AG20443 (cell line): ENCODE measurements around the gene PNMA5.
"Not testable (repeated sequence)": the region's sequence is repeated elsewhere in the genome, so short reads cannot be mapped to it uniquely, and the experiment has no call there.

Experiments
- DNase-seq: peaks from one replicate; pipeline ENCODE4 v3.0.0; 2012; ENCODE audit warnings: low spot score, mixed read lengths

Gene PNMA5

DNA sequence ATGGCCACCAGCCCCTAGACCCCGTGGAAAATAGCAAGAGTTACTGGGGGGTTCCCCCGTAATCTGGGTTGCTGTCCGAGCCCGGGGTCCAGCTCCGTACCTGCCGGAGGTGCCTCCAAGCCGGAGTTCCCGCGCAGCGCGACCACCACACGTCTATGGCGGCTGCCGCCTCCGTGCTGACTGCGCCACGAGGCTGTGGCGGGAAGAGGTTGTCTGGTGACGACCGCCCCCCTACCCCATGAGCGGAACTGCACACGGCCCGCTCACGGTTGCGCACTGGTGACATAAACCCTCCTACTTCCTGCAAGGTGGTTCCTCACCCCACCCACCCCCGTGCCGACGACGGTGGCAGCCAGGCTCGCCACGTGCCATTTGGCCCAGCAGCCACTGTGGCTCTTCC is at the start of gene PNMA5:
Gene PNMA5, minus strand, starts transcription at position 184 of the 400 bp plus-strand sequence. CDS start 2,518 bp downstream, outside the sequence.
- DNase-seq: no peak

DNA sequence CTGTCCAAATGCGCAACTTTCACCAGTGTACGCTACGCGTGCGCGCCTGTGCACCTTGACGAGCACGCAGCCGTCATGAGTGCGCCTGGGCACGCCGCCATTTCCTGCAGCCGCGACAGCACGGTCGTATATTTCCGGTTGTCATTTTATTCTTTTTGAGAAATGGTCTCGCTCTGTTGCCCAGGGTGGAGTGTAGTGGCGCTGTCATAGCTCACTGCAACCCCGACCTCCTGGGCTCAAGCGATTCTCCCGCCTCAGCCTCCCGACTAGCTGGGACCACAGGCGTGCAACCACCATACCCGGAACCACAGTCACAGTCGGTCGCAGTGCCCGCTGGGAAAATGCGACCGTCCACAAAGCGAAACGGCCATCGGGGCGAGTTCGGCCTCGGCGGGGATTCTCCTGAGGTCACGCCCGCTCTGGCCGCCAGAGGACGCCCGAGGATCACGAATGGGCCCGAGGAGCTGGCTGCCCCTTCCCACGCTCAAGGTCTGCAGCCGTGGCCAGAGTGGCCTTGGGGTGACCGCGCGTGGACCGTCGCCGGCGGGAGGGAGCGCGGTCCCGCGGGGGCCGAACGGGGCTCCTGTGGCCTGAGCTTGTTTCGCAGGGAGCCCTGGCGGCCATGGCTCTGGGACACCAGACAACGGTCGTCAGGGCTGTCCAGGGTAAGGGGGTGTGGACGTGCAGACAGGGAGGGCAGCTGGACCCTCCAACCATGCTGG is 38.6 kb upstream of the PNMA5 start:
- peak; percentile 86 for DNase-seq

DNA sequence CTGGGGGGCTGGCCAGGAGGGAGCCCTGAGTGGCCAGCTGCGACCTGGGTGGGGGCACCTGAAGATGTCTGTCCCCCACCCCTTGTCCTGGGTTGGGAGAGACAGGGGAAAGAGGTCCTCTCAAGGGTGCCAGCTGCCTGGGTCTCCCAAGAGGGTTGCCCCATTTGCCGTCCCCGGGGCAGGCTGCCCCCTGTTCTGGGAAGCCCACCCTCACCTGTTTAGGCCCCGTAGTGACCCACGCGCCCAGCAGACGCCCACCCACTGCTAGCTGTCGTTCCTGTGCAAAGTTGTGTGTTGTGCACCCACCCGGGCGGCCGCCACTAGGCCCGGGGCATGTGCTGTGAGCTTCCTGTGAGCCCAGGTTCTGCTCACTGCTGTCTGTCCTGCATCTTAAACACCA is 36.9 kb upstream of the PNMA5 start:
- no peak for DNase-seq

- no peak for DNase-seq
Measured at GRCh38 chrX:153029875-153030274, 36.0 kb upstream of the PNMA5 start.

DNA sequence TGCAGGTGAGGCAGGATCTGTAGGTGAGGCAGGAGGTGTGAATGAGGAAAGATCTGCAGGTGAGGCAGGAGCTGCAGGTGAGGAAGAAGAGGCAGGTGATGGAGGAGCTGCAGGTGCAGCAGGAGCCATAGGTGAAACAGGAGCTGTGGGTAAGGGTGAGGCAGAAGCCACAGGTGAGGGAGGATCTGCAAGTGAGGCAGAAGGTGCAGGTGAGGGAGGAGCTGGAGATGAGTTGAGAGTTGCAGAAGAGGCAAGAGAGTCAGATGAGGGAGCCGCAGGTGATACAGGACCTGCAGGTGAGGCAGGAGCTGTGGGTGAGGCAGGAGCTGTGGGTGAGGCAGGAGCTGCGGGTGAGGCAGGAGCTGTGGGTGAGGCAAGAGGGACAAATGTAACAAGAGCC is 35.2 kb upstream of the PNMA5 start:
- no peak for DNase-seq

DNA sequence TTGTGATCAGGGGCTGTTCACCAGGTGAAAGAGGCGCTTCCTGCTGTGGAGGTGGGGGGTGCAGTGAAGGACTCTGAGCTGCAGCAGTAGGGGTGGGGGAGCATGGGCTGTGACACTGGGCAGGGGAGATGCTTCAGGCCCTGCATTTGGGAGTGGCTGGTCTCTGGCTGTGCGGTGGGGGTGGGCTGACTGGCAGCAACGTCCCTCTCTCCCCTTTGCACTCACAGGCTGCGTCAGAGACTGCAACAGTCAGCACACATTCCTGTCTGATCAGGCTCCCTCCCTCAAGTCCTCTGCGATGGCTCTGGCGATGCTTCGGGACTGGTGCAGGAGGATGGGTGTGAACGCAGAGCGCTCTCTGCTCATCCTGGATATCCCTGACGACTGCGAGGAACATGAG is 34.6 kb upstream of the PNMA5 start:
- DNase-seq: not testable (repeated sequence)

- not testable (repeated sequence) for DNase-seq
Measured at GRCh38 chrX:153026501-153026900, 32.6 kb upstream of the PNMA5 start.

- no peak for DNase-seq
Measured at GRCh38 chrX:153019166-153019565, 25.2 kb upstream of the PNMA5 start.

- DNase-seq: not testable (repeated sequence)
Measured at GRCh38 chrX:153017174-153017573, 23.3 kb upstream of the PNMA5 start.

GRCh38 chrX:153004780-153005179 is 10.9 kb upstream of the PNMA5 start:
- no peak for DNase-seq

DNA sequence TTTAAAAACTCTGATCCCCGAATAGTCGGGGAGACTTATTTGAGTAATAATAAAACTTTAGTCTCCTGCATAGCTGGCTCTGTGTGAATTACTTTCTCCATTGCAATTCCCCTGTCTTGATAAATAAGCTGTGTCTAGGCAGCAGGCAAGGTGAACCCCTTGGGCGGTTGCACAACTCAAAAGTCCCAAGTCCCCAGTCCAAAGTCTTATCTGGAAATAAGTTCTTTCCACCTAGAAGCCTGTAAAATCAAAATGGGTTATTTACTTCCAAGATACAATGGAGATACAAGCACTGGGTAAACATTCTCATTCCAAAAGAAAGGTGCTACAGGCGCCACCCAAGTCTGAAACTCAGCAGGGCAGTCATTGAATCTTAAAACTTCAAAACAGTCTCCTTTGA is 10.1 kb upstream of the PNMA5 start:
- DNase-seq: no peak

DNA sequence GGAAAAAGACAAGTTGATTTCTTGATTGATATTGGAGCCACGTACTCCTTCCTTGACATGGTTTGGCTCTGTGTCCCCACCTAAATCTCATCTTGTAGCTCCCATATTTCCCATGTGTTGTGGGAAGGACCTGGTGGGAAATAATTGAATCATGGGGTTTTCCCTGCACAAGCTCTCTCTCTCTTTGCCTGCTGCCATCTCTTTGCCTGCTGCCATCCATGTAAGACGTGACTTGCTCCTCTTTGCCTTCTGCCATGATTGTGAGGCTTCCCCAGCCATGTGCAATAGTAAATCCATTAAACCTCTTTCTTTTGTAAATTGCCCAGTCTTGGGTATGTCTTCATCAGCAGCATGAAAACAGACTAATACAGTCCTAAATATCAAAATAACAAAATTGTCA is 8.3 kb upstream of the PNMA5 start:
- not testable (repeated sequence) for DNase-seq

- no peak for DNase-seq
Measured at GRCh38 chrX:152997337-152997736, 3.4 kb upstream of the PNMA5 start.

- no peak for DNase-seq
Measured at GRCh38 chrX:152992115-152992514, 1.8 kb downstream of the PNMA5 start.

DNA sequence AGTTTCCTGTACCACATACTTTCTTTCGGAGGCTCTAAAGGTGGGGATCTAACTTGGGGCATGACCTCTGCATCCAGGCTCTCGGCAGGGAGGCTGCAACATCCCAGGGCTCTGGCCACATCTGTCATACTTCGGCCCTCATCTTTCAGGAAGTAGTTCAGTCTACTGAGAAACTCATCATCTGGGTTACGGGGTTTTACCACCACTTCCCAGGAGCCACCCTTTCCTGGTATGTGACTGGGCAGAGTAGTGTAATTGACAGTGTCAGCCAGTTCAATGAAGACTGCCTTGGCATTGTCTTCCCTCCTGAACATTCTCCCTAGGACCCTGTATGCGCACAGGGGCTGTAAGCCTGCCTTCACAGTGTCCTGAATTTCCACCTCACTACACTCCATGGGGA is 2.8 kb downstream of the PNMA5 start:
- DNase-seq: no peak

GRCh38 chrX:152989292-152989658 is 4.6 kb downstream of the PNMA5 start:
- DNase-seq: peak; percentile 32

GRCh38 chrX:152988536-152989291 is 5.2 kb downstream of the PNMA5 start:
- DNase-seq: no peak

DNA sequence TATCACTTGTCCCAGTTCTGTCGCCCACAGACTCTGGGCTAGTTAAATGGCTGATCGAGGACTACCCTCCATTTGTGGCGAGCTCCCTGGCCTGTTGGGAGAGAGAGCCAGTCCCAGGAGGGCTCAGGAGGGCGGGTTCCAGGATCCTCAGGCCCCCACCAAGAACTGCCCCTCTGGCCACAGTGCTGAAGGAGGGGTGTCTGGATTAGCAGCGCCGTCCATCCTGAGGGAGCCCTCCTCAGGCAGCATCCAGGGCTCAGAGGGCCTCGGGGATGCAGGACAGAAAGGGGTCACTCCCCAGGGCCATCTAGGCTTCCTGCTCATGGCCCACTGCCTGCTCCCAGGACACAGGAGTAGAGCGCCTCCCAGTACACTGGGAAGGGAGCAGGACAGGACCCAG is 6.1 kb downstream of the PNMA5 start:
- DNase-seq: no peak

DNA sequence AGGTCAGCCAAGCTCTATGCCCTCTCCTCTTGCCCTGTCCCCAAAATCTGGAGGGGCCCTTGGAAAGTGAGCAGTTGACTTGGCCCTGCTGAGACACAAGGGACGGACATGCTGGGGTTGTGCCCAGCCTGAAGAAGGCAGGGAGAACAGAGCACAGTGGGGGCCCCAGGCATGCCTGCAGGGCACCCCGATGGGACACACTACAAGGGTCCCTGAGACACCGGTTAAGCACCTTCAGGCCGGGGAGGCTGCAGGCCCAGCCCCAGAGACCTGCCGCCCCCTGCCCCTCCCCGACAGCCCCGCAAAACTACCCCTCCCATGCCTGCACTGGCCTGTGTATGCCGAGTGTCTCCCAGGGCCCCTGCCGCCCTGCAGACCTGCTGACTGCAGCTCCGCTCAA is 6.8 kb downstream of the PNMA5 start:
- not testable (repeated sequence) for DNase-seq

- not testable (repeated sequence) for DNase-seq
Measured at GRCh38 chrX:152985383-152985782, 8.5 kb downstream of the PNMA5 start.

DNA sequence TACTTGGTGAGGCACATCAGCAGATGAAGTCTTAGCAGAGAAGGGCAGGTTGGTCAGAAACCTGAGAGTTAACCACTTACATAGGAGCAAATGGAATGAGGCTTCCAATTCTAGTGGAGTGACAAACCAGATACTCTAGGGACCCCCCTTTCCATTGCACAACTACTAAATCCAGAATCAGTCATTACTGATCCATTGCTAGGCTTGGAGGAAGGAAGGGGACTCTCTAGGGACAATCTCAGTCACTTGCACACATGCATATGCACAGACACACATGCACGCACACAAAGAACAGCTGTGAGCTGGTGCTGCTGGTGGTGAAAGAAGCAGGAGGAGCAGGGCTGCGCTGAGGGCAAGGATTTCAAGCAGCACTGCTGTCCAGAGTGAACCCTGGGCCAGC is 25.7 kb downstream of the PNMA5 start:
- no peak for DNase-seq

DNA sequence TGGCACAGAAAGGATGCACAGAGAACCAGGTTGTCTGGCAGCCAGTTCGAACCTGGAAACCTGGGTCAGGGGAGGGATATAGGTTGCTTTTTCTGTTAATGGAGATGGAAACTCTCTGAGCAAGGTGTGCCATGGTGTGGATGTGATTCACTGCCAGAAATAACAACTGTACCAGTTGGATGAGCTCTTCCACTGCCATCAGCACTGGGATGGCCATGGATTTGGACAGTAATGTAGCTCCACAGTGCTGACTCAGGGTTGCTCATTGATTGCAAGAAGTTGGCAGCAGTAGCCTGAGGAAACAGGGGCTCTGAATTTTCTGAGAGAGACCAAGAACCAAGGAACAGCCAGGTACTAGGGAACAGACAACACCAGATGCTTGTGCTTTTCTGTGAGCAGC is 33.8 kb downstream of the PNMA5 start:
- no peak for DNase-seq

- no peak for DNase-seq
Measured at GRCh38 chrX:152959626-152960025, 34.3 kb downstream of the PNMA5 start.
